GM18909 (cell line): Measurements from ENCODE around the gene KIF13A.
"Not testable (repeated sequence)": the region's sequence is repeated elsewhere in the genome, so short reads cannot be mapped to it uniquely, and the experiment has no call there.

Experiments used
- ATAC-seq: cut with Tn5 transposase; IDR thresholded peaks from one replicate; pipeline ENCODE4 v1.9.1; 2021; ENCODE audit warnings: mild to moderate bottlenecking; ENCODE audit not compliant: unreplicated experiment, poor library complexity

The KIF13A gene

GRCh38 chr6:17999425-17999824 lies 12.0 kb upstream of the KIF13A start:
- ATAC-seq = no peak

GRCh38 chr6:17998442-17998841 lies 11.0 kb upstream of the KIF13A start:
- no peak for ATAC-seq

GRCh38 chr6:17998003-17998402 lies 10.6 kb upstream of the KIF13A start:
- ATAC-seq = no peak

GRCh38 chr6:17995414-17995813 lies 8.0 kb upstream of the KIF13A start:
- no peak for ATAC-seq

GRCh38 chr6:17994019-17994418 lies 6.6 kb upstream of the KIF13A start:
- no peak for ATAC-seq

GRCh38 chr6:17988422-17988944 lies 1.0 kb upstream of the KIF13A start:
- no peak for ATAC-seq

GRCh38 chr6:17987697-17988421 lies 424 bp upstream of the KIF13A start:
- ATAC-seq = peak; percentile 81

GRCh38 chr6:17986656-17987446 lies 584 bp downstream of the KIF13A start:
- peak; percentile 28 for ATAC-seq

- ATAC-seq = no peak
Observed at GRCh38 chr6:17985934-17986655, 1.3 kb downstream of the KIF13A start.

GRCh38 chr6:17984812-17985670 lies 2.4 kb downstream of the KIF13A start:
- ATAC-seq = no peak

- ATAC-seq = no peak
Observed at GRCh38 chr6:17984399-17984798, 3.0 kb downstream of the KIF13A start.

- no peak for ATAC-seq
Observed at GRCh38 chr6:17983730-17984129, 3.7 kb downstream of the KIF13A start.

GRCh38 chr6:17980329-17980728 lies 7.1 kb downstream of the KIF13A start:
- no peak for ATAC-seq

GRCh38 chr6:17979479-17979878 lies 8.0 kb downstream of the KIF13A start:
- no peak for ATAC-seq

- ATAC-seq = not testable (repeated sequence)
Observed at GRCh38 chr6:17976258-17976657, 11.2 kb downstream of the KIF13A start.

GRCh38 chr6:17974570-17975368 lies 12.7 kb downstream of the KIF13A start:
- no peak for ATAC-seq

GRCh38 chr6:17972978-17973622 lies 14.3 kb downstream of the KIF13A start:
- ATAC-seq = no peak

GRCh38 chr6:17972074-17972952 lies 15.1 kb downstream of the KIF13A start:
- no peak for ATAC-seq
